Body of pancreas (tissue), 4 donors: Measurements from ENCODE around the gene SELENOV.

Experiments used
- POLR2A ChIP-seq, 3 donors: fragments of 450-650 bp; IDR thresholded peaks; one replicate each; pipeline ENCODE4 v1.6.1; 2016; ENCODE audit warnings: antibody characterized with exemption in 3 of 3, mild to moderate bottlenecking in 2 of 3
- TF ChIP-seq, protein P1 (sequence below), 7 experiments: fragments of 450-650 bp in 4 of 7; fragments of 200-600 bp in 3 of 7; sonication (generic) in 3 of 7; IDR thresholded peaks; one replicate each; pipeline ENCODE4 v1.5.1; 2016 to 2019; ENCODE audit warnings: antibody characterized with exemption in 7 of 7

DNA sequence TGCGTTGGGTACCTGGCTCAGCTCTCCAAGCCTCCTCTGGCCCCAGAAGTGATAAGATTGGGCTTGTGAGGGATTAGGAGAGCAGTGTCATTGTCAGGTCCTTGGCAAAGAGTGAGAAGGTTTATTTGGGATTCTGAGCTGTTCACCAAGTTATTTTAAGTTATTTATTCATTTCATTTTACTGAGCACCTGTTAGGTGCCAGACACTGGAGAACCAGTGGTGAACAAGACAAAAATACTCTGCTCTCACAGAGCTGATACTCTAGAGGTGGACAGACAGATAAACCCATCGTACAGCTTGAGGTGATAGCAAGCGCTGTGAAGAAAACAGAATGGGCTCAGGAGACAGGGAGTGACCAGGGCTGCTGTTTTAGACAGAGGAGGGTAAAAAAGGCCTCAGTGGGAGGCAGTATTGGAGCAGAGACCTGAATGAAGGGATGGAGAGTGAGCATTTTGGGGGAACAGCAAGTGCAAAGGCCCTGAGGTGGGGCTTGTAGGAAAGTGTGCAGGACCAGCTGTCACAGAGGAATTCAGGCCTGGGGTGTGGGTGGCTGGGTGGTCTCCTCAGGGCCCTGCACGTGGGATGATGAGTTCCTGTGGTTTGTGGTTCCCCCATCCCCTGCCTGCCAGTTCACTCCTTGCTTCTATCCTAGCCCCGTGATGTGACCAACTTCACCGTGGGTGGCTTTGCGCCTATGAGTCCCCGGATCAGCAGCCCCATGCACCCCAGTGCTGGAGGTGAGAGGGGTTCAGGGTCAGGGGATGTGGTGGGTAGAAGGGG lies 43.0 kb upstream of the SELENOV start:
- TF ChIP-seq POLR2A (IDR thresholded peaks at IDR 0.05), result no peak
- TF ChIP-seq, protein P1, sequence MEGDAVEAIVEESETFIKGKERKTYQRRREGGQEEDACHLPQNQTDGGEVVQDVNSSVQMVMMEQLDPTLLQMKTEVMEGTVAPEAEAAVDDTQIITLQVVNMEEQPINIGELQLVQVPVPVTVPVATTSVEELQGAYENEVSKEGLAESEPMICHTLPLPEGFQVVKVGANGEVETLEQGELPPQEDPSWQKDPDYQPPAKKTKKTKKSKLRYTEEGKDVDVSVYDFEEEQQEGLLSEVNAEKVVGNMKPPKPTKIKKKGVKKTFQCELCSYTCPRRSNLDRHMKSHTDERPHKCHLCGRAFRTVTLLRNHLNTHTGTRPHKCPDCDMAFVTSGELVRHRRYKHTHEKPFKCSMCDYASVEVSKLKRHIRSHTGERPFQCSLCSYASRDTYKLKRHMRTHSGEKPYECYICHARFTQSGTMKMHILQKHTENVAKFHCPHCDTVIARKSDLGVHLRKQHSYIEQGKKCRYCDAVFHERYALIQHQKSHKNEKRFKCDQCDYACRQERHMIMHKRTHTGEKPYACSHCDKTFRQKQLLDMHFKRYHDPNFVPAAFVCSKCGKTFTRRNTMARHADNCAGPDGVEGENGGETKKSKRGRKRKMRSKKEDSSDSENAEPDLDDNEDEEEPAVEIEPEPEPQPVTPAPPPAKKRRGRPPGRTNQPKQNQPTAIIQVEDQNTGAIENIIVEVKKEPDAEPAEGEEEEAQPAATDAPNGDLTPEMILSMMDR (IDR thresholded peaks at IDR 0.05), result no peak
